Muscle layer of colon (tissue), 2 donors: ENCODE data around the gene INO80D.
"Not testable (repeated sequence)": the region's sequence is repeated elsewhere in the genome, so short reads cannot be mapped to it uniquely, and the experiment has no call there.

Source experiments
- H3K27ac ChIP-seq: one replicate; pipeline ENCODE4 v1.7.0; 2013; ENCODE audit warnings: low read depth, mild to moderate bottlenecking, low read length, moderate library complexity
- H3K27me3 ChIP-seq, 2 donors: one replicate each; pipeline ENCODE4 v1.7.0; 2013; ENCODE audit warnings: low read length in 2 of 2, mild to moderate bottlenecking in 2 of 2; ENCODE audit not compliant: insufficient read depth in 2 of 2, control insufficient read depth in 1 of 2
- H3K36me3 ChIP-seq: one replicate; pipeline ENCODE4 v1.7.0; 2013; ENCODE audit warnings: mild to moderate bottlenecking, low read length; ENCODE audit not compliant: insufficient read depth
- H3K4me1 ChIP-seq: one replicate; pipeline ENCODE4 v1.7.0; 2013; ENCODE audit warnings: mild to moderate bottlenecking, low read length; ENCODE audit not compliant: insufficient read depth
- H3K4me3 ChIP-seq, 2 donors: one replicate each; pipeline ENCODE4 v1.7.0; 2013; ENCODE audit warnings: low read length in 2 of 2, low read depth in 1 of 2, mild to moderate bottlenecking in 1 of 2, moderate library complexity in 1 of 2
- H3K9ac ChIP-seq: one replicate; pipeline ENCODE4 v1.7.0; 2013; ENCODE audit warnings: low read length
- H3K9me3 ChIP-seq: one replicate; pipeline ENCODE4 v1.7.0; 2013; ENCODE audit warnings: mild to moderate bottlenecking, low read length
- donor health status: abdominal sarcoma.
- donor health status: Adenocarcinoma of cecum.

Gene INO80D

GRCh38 chr2:206015746-206016145 lies 70.2 kb downstream of the INO80D start:
- not testable (repeated sequence) for H3K9me3 ChIP-seq, H3K4me1 ChIP-seq, H3K9ac ChIP-seq, H3K27me3 ChIP-seq, H3K27ac ChIP-seq, H3K4me3 ChIP-seq
- peaks cover 31% of the 10 kb centered on the region for H3K36me3 ChIP-seq

GRCh38 chr2:206011795-206012194 lies 74.2 kb downstream of the INO80D start:
- Histone ChIP-seq H3K9ac (no peak overlapping the region), H3K27me3 (no peaks in the 10 kb centered on the region), H3K9me3 (no peaks in the 10 kb centered on the region), H3K27ac (no peak overlapping the region), H3K4me3 (no peak overlapping the region), H3K36me3 (peaks cover 35% of the 10 kb centered on the region), H3K4me1 (no peaks in the 10 kb centered on the region)

GRCh38 chr2:206011018-206011614 lies 74.9 kb downstream of the INO80D start:
- H3K27me3 ChIP-seq, result no peaks in the 10 kb centered on the region
- no peak overlapping the region for H3K4me3 ChIP-seq
- H3K4me1 ChIP-seq, result no peaks in the 10 kb centered on the region
- H3K36me3 ChIP-seq, result peaks cover 32% of the 10 kb centered on the region
- H3K9ac ChIP-seq, result no peak overlapping the region
- H3K9me3 ChIP-seq, result no peaks in the 10 kb centered on the region
- no peak overlapping the region for H3K27ac ChIP-seq

DNA sequence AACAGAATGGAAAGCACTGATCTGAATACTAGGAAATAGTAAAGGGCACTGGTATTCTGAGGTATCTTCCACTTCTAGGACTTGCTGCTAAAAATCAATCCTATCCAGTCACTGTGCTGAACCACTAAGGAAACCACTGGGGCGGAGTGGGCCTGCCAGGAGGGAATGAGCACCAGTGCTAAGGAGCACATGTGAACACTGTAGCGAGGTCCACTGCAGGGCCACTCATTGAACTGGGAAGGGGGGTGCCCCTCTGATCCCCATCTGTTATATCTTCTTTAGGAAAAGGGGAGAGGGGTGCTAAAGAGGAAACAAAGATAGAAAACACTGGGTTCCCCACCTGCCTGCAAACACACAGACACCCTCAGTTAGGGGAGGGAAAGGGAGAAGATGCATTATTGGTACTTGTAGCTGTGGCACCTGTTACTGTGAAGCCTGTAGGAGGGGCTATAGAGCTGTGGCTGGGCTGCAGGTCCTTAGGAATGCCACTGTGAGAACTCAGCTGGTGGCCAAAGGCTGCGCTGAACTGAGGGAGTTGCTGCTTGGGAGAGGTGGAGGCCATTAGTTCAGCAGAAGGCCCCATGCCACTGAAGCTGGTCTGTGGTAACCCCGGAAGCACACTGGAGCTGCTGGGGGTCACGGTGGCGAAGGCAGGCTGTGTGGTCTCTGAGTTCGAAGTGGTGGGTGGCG lies 81.8 kb downstream of the INO80D start:
- Histone ChIP-seq H3K4me3 (no peak overlapping the region), H3K27ac (no peak overlapping the region), H3K9me3 (no peaks in the 10 kb centered on the region), H3K36me3 (peaks cover 43% of the 10 kb centered on the region), H3K9ac (no peak overlapping the region), H3K4me1 (no peaks in the 10 kb centered on the region), H3K27me3 (no peaks in the 10 kb centered on the region)

GRCh38 chr2:206002440-206002839 lies 83.5 kb downstream of the INO80D start:
- Histone ChIP-seq H3K9me3 (no peaks in the 10 kb centered on the region), H3K27ac (no peak overlapping the region), H3K9ac (no peak overlapping the region), H3K4me3 (no peak overlapping the region), H3K4me1 (no peaks in the 10 kb centered on the region), H3K36me3 (peaks cover 38% of the 10 kb centered on the region), H3K27me3 (no peaks in the 10 kb centered on the region)

DNA sequence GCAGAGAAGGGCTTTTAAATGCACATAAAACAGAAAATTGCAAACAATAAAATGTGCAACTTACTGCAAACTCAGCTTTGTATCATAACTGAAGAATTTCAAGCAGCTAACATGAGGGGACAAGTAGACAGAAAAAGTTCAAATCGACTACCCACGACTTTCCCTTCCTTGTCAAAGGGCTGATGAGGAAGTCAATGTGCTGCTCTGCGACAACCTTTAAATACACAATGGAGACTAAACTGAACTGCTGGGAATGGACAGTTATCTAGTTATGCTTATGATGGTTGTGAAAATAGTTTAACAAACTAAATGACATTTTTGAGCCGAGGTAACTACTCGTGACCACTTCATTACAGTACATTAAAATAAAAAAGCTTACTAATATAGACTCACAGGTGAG lies 84.1 kb downstream of the INO80D start:
- peaks cover 33% of the 10 kb centered on the region for H3K36me3 ChIP-seq
- no peaks in the 10 kb centered on the region for H3K27me3 ChIP-seq
- H3K27ac ChIP-seq, result no peak overlapping the region
- no peaks in the 10 kb centered on the region for H3K9me3 ChIP-seq
- H3K9ac ChIP-seq, result no peak overlapping the region
- no peak overlapping the region for H3K4me3 ChIP-seq
- H3K4me1 ChIP-seq, result no peaks in the 10 kb centered on the region

GRCh38 chr2:206000776-206001175 lies 85.2 kb downstream of the INO80D start:
- Histone ChIP-seq H3K27ac (no peak overlapping the region), H3K36me3 (peaks cover 31% of the 10 kb centered on the region), H3K4me3 (no peak overlapping the region)

DNA sequence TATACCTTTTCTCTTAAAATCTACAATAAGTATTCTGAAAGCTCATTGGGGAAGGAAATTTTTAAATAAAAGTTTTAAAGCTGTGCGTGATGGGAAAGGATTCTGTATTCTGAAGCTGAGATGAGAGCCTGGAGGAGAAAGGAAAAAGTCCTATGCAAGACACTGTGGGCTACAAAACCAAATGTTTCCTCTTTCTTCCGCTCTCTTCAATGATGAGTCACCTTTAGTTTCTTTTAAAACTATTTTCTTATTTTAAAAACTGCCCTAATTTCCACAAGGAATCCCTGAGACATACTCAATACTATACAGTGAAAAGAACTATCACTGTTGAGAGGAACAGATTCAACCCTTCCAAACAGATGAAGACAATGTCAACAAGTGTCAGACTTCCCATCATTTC lies 87.4 kb downstream of the INO80D start:
- H3K9ac ChIP-seq, result no peak overlapping the region
- peaks cover 10% of the 10 kb centered on the region for H3K36me3 ChIP-seq

More at GRCh38 chr2:206000776-206001175, 85.2 kb downstream of the INO80D start:
- H3K9ac ChIP-seq, result no peak overlapping the region
- no peaks in the 10 kb centered on the region for H3K4me1 ChIP-seq
- no peaks in the 10 kb centered on the region for H3K27me3 ChIP-seq
- no peaks in the 10 kb centered on the region for H3K9me3 ChIP-seq

GRCh38 chr2:205996161-205996560 lies 89.8 kb downstream of the INO80D start:
- Histone ChIP-seq H3K27me3 (no peaks in the 10 kb centered on the region), H3K4me1 (no peaks in the 10 kb centered on the region), H3K36me3 (peaks cover 12% of the 10 kb centered on the region), H3K9me3 (no peaks in the 10 kb centered on the region), H3K9ac (no peak overlapping the region), H3K27ac (no peak overlapping the region), H3K4me3 (no peak overlapping the region)

More for the DNA sequence above, 87.4 kb downstream of the INO80D start:
- Histone ChIP-seq H3K4me1 (no peaks in the 10 kb centered on the region), H3K4me3 (no peak overlapping the region), H3K27ac (no peak overlapping the region), H3K27me3 (no peaks in the 10 kb centered on the region), H3K9me3 (no peaks in the 10 kb centered on the region)

DNA sequence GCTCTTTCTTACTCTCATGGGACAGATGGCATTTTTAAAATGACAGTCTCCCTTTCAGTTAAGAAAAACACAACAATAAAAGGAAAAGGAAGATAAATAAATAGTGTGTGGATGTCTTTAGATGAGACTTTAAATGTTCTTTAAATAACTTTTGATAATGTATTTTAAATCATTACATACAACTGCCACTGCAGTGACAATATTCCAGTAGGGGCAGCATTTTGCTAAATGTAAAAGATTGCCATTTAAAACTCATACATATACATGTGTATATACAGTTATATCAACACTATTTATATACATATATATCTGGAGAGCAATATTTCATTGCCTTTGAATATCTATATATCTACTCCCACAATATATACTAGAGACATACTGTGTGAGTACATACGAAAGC lies 90.7 kb downstream of the INO80D start:
- no peaks in the 10 kb centered on the region for H3K4me1 ChIP-seq
- H3K4me3 ChIP-seq, result no peak overlapping the region
- H3K9me3 ChIP-seq, result no peaks in the 10 kb centered on the region
- H3K27me3 ChIP-seq, result no peaks in the 10 kb centered on the region
- no peak overlapping the region for H3K9ac ChIP-seq
- peaks cover 12% of the 10 kb centered on the region for H3K36me3 ChIP-seq
- H3K27ac ChIP-seq, result no peak overlapping the region

- H3K27me3 ChIP-seq, result no peaks in the 10 kb centered on the region
- H3K9me3 ChIP-seq, result no peaks in the 10 kb centered on the region
- peaks cover 12% of the 10 kb centered on the region for H3K36me3 ChIP-seq
Observed at GRCh38 chr2:205994344-205994743, 91.6 kb downstream of the INO80D start.

GRCh38 chr2:205990104-205990503 lies 95.9 kb downstream of the INO80D start:
- no peak overlapping the region for H3K9ac ChIP-seq
- H3K4me3 ChIP-seq, result no peak overlapping the region
- no peak overlapping the region for H3K27ac ChIP-seq
- H3K4me1 ChIP-seq, result no peaks in the 10 kb centered on the region
- no peaks in the 10 kb centered on the region for H3K9me3 ChIP-seq
- H3K36me3 ChIP-seq, result peaks cover 7% of the 10 kb centered on the region
- H3K27me3 ChIP-seq, result no peaks in the 10 kb centered on the region

More at GRCh38 chr2:205994344-205994743, 91.6 kb downstream of the INO80D start:
- Histone ChIP-seq H3K4me1 (no peaks in the 10 kb centered on the region), H3K27ac (no peak overlapping the region), H3K9ac (no peak overlapping the region), H3K4me3 (no peak overlapping the region)
